HUES64 (cell line): ENCODE measurements around the gene PHLDA1. TPM values are rescaled to one million over a fixed set of nuclear protein-coding genes. Genes with fewer than 3 reads are reported as not detected.
A peak's percentile ranks its signal among the peaks of the same experiment; 100 is the strongest.

Experiments
- H3K27ac ChIP-seq: 2 replicates; pipeline ENCODE4 v1.7.0; 2013; ENCODE audit warnings: low read depth, low read length, inconsistent platforms
- H3K27me3 ChIP-seq: 2 replicates; pipeline ENCODE4 v1.6.1; 2013; ENCODE audit warnings: mild to moderate bottlenecking, low read length; ENCODE audit not compliant: insufficient read depth
- H3K36me3 ChIP-seq: 2 replicates; pipeline ENCODE4 v1.6.1; 2013; ENCODE audit warnings: mild to moderate bottlenecking, low read length; ENCODE audit not compliant: insufficient read depth
- H3K4me1 ChIP-seq: 2 replicates; pipeline ENCODE4 v1.6.1; 2013; ENCODE audit warnings: mild to moderate bottlenecking, low read length, moderate library complexity; ENCODE audit not compliant: insufficient read depth
- H3K4me3 ChIP-seq: 2 replicates; pipeline ENCODE4 v1.5.1; 2013; ENCODE audit warnings: mild to moderate bottlenecking, low read length, moderate library complexity
- H3K9ac ChIP-seq: 2 replicates; pipeline ENCODE4 v1.6.1; 2013; ENCODE audit warnings: mild to moderate bottlenecking, low read depth, low read length
- H3K9me3 ChIP-seq: 2 replicates; pipeline ENCODE4 v1.6.1; 2013; ENCODE audit warnings: low read depth, low read length; ENCODE audit not compliant: insufficient read depth
- WGBS: fragments of 150-250, 120-280 bp; methylation state at CpG from one replicate; pipeline ENCODE4 v1.1.7; 2013; ENCODE audit warnings: missing lambda C conversion rate; 5-methylcytosine and 5-hydroxymethylcytosine counted together
- polyA plus RNA-seq, 2 experiments: library from polyadenylated mRNA; stranded (reverse); fragments of 50-300 nt; gene quantifications; one replicate each; pipeline ENCODE4 v1.2.3, GENCODE V29; 2013

The PHLDA1 gene
- polyA plus RNA-seq (2013, experiment 1 of 2), result 16.6 TPM
- polyA plus RNA-seq (2013, experiment 2 of 2), result 15.8 TPM

DNA sequence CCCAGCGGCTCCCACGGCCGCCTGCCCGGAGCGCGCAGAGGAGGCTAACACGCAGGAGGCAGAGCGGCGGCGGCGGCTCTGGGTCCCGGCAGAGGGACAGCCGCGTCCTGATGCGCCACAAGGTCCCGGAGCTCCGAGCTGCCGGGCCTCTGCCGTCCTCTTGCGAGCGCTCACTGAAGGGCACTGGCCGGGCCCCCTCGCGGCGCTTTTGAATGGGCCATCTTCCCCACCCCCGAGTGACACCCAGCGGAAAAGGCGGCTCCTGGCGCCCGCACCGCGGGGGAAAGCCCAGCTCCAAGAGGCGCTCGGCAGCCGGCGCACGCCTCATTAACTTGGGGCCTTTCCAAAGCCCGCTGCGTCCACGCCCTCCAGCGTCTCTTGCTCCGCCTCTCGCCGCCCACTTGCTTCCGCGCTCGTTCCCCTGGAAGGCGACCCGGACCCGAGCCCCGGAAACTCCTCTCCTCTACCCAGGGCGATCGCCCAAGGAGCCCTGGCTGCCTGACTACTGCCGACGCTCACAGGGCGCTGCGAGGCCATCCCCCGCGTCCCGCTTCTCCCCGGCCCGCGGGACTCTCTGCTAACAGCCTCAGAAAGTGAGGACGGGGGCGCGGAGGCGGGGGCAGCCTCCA, at the start of gene PHLDA1:
PHLDA1 (minus strand) TSS at position 363 of the 629 bp plus-strand sequence.
- Histone ChIP-seq H3K4me1 (peaks cover 23% of the 10 kb centered on the region), H3K4me3 (peak within 1 kb of the TSS; percentile 95), H3K9me3 (no peaks in the 10 kb centered on the region), H3K27me3 (no peaks in the 10 kb centered on the region), H3K9ac (peak within 1 kb of the TSS; percentile 88), H3K27ac (peak within 1 kb of the TSS; percentile 86), H3K36me3 (peaks cover 32% of the 10 kb centered on the region)
- WGBS, result under 1% methylated on average over 67 of the region's 67 CpGs

GRCh38 chr12:76080729-76081415, 49.3 kb upstream of the PHLDA1 start:
- H3K4me1 ChIP-seq, result peaks cover 62% of the 10 kb centered on the region
- H3K9me3 ChIP-seq, result no peaks in the 10 kb centered on the region
- no peak overlapping the region for H3K27ac ChIP-seq
- peak overlapping the region; percentile 93; the same call in 1 of the 2 replicates for H3K4me3 ChIP-seq
- H3K9ac ChIP-seq, result no peak overlapping the region
- peaks cover 42% of the 10 kb centered on the region for H3K36me3 ChIP-seq
- WGBS, result 86% methylated on average over 5 of the region's 6 CpGs
- H3K27me3 ChIP-seq, result no peaks in the 10 kb centered on the region

- 79% methylated on average over 2 of the region's 2 CpGs for WGBS
- no peak overlapping the region for H3K4me3 ChIP-seq
- H3K36me3 ChIP-seq, result peaks cover 42% of the 10 kb centered on the region
- no peaks in the 10 kb centered on the region for H3K27me3 ChIP-seq
- H3K9ac ChIP-seq, result no peak overlapping the region
- no peak overlapping the region for H3K27ac ChIP-seq
- H3K9me3 ChIP-seq, result no peaks in the 10 kb centered on the region
- H3K4me1 ChIP-seq, result peaks cover 57% of the 10 kb centered on the region
Observed at GRCh38 chr12:76080017-76080728, 48.6 kb upstream of the PHLDA1 start.

DNA sequence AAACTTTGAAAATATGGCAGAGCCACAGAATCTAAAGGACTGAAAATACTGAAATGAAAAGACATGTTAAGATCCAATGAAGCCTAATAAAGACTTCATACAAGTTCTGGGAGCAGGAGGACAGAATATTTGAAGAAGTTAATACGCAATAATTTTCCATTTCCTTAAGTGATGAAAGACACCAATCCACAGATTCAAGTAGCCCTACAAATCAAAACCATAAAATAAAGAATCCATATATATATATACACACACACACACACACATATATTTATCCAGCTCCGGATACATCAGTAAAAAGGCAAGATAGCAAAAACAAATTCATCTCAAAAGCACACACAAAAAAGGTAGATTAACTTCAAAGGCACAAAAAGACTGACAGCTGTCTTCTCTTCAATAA, 47.2 kb upstream of the PHLDA1 start:
- Histone ChIP-seq H3K27ac (no peak overlapping the region), H3K4me3 (no peak overlapping the region), H3K36me3 (peaks cover 53% of the 10 kb centered on the region), H3K27me3 (no peaks in the 10 kb centered on the region), H3K9me3 (no peaks in the 10 kb centered on the region), H3K9ac (no peak overlapping the region), H3K4me1 (peaks cover 67% of the 10 kb centered on the region)
- WGBS, result 98% methylated on average over 2 of the region's 2 CpGs

DNA sequence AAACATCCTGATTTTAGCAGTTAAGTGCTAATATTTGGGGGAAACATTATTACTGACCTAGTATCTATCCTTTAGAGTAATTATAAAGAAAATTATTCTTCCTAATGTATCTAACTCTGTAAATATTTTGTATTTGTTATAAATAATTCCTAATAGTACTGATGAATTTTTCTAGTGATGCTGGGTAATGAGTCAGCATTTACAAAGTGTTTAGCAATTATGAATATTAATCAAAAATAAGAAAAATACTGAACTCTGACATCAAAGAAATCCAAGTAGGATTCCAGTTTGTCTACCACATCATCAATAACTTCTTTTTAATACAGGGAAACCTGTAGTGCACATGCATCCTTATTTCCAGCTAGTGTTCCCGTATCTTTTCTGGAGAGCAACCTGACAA, 43.9 kb upstream of the PHLDA1 start:
- no peak overlapping the region for H3K4me3 ChIP-seq
- peaks cover 55% of the 10 kb centered on the region for H3K4me1 ChIP-seq
- H3K27me3 ChIP-seq, result no peaks in the 10 kb centered on the region
- H3K9ac ChIP-seq, result no peak overlapping the region
- peaks cover 68% of the 10 kb centered on the region for H3K36me3 ChIP-seq
- 96% methylated on average over 1 of the region's 1 CpG for WGBS
- no peaks in the 10 kb centered on the region for H3K9me3 ChIP-seq
- no peak overlapping the region for H3K27ac ChIP-seq

- Histone ChIP-seq H3K36me3 (peaks cover 68% of the 10 kb centered on the region), H3K4me3 (no peak overlapping the region), H3K4me1 (peaks cover 57% of the 10 kb centered on the region)
Observed at GRCh38 chr12:76074701-76075336, 43.2 kb upstream of the PHLDA1 start.

DNA sequence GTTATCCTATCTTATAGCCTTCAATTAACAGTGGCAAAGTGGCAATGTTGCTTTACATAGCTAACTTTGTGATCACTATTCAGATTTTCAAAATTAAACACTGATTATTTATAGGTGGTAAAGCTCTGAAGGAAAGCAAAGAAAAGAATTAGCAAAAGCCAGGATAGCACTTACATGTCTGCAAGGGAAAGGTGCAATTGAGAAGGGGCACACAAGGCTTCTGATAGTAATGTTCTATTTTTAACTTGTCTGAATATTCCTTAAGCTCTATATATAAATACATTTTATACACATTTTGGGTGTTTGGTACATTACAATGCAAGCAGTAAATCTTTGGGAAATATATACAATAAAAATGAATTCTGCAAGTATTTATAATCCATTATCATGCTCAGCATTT, 42.0 kb upstream of the PHLDA1 start:
- Histone ChIP-seq H3K4me3 (no peak overlapping the region), H3K27me3 (no peaks in the 10 kb centered on the region), H3K27ac (no peak overlapping the region), H3K9ac (no peak overlapping the region), H3K9me3 (no peaks in the 10 kb centered on the region), H3K4me1 (peaks cover 55% of the 10 kb centered on the region), H3K36me3 (peaks cover 74% of the 10 kb centered on the region)

More at GRCh38 chr12:76074701-76075336, 43.2 kb upstream of the PHLDA1 start:
- Histone ChIP-seq H3K9me3 (no peaks in the 10 kb centered on the region), H3K27ac (no peak overlapping the region), H3K9ac (peak overlapping the region; percentile 39; the same call in 1 of the 2 replicates), H3K27me3 (no peaks in the 10 kb centered on the region)
- 95% methylated on average over 1 of the region's 1 CpG for whole genome bisulfite sequencing

DNA sequence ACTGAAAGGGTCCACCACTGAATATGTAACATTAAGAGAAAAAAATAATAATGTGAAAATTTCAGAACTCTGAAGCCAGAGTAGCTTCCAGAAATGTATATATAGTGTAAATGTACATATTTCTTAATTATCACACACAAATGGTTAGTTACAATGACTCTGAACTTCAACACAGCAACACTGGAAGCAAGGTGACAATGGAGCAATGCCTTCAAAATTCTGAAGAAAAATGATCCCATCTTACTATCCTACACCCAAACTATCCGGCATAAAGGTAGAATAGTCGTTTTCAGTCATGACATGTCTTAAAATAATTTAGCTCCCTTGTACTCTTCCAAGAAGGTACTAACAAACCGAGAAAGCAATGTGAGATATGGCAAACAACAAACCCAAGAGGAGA, 41.0 kb upstream of the PHLDA1 start:
- Histone ChIP-seq H3K27me3 (no peaks in the 10 kb centered on the region), H3K9me3 (no peaks in the 10 kb centered on the region), H3K4me3 (no peak overlapping the region), H3K36me3 (peaks cover 84% of the 10 kb centered on the region), H3K27ac (no peak overlapping the region), H3K9ac (no peak overlapping the region), H3K4me1 (peaks cover 48% of the 10 kb centered on the region)
- 90% methylated on average over 3 of the region's 3 CpGs for WGBS

- H3K4me3 ChIP-seq, result no peak overlapping the region
- 0 out of 2 replicates have a peak, but pooled peaks cover 4% of the 10 kb centered on the region for H3K9me3 ChIP-seq
- peaks cover 33% of the 10 kb centered on the region for H3K4me1 ChIP-seq
- H3K27ac ChIP-seq, result no peak overlapping the region
- no peak overlapping the region for H3K9ac ChIP-seq
- H3K27me3 ChIP-seq, result no peaks in the 10 kb centered on the region
- H3K36me3 ChIP-seq, result peaks cover 98% of the 10 kb centered on the region
Observed at GRCh38 chr12:76069339-76069738, 37.8 kb upstream of the PHLDA1 start.

DNA sequence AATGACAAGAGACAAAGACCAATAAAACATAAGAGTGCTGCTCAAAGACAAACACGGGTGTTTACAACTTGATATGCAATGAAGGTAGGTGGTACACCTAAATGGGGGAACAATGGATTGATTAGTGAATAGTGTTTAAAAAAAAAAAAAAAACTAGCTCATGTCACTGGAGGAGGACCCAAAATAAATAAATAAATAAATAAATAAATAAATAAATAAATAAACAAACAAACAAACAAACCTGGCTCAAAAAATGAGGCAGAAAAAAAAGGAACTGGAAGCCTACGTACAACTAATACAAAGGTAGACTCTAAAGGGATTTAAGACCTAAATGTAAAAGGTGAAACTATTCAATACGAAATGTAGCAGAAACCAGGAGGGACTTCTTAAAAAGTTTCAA, 34.3 kb upstream of the PHLDA1 start:
- peaks cover 99% of the 10 kb centered on the region for H3K36me3 ChIP-seq
- H3K4me1 ChIP-seq, result peaks cover 14% of the 10 kb centered on the region; the same call in 1 of the 2 replicates
- 94% methylated on average over 3 of the region's 3 CpGs for WGBS
- no peak overlapping the region for H3K4me3 ChIP-seq
- no peak overlapping the region for H3K9ac ChIP-seq
- 0 out of 2 replicates have a peak, but pooled peaks cover 4% of the 10 kb centered on the region for H3K9me3 ChIP-seq
- no peaks in the 10 kb centered on the region for H3K27me3 ChIP-seq
- no peak overlapping the region for H3K27ac ChIP-seq

DNA sequence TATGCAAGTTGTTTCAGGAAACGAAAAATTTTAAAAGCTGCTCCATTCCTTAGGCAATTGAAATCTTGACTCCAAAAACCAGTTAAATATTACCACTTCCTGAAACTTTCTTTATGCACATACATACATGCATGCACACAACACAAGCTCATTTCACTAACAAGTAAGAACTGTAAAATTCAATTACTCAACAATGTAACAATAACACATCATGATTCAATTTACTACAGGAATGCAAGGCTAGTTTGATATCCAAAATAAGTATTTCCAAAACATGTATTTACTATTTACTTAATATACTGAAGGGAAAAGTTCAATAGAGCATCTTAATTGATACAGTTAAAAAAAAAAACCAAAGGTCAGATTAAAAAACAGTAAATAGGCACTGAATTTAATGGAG, 33.3 kb upstream of the PHLDA1 start:
- whole genome bisulfite sequencing, result 89% methylated on average over 1 of the region's 1 CpG
- Histone ChIP-seq H3K36me3 (peaks cover 99% of the 10 kb centered on the region), H3K4me1 (peaks cover 8% of the 10 kb centered on the region; the same call in 1 of the 2 replicates), H3K9ac (no peak overlapping the region), H3K9me3 (0 out of 2 replicates have a peak, but pooled peaks cover 4% of the 10 kb centered on the region), H3K4me3 (no peak overlapping the region), H3K27me3 (no peaks in the 10 kb centered on the region), H3K27ac (no peak overlapping the region)
